NCI-H774 (cell line): ENCODE measurements around the gene NACAD.
A peak's percentile ranks its signal among the peaks of the same experiment; 100 is the strongest.
"Not testable (repeated sequence)": the region's sequence is repeated elsewhere in the genome, so short reads cannot be mapped to it uniquely, and the experiment has no call there.

Experiments
- DNase-seq: peaks from one replicate; lab custom pipeline; 2025; lab: John Stamatoyannopoulos, UW

The NACAD gene

GRCh38 chr7:45053941-45054340 is 34.8 kb downstream of the NACAD start:
- DNase-seq = no peak

DNA sequence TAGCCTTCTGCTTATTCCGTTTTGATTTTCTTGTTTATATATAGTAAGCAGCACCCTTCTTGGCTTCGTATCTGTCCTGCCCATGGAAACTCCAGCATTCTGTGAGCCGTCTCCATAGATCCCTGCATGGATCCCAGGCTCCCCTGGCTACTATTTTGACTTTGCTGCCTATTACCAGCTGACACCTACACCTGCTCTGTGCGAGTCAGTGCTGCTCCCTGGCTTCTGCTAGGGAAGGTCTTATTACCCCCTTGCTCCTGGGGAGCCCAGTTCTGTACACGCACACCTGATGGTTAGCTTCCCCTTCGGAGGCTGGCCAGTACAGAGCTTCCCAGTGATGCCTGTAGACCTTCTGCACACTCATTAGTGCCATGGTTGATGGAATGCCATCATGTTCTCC is 35.4 kb downstream of the NACAD start:
- DNase-seq = no peak

DNA sequence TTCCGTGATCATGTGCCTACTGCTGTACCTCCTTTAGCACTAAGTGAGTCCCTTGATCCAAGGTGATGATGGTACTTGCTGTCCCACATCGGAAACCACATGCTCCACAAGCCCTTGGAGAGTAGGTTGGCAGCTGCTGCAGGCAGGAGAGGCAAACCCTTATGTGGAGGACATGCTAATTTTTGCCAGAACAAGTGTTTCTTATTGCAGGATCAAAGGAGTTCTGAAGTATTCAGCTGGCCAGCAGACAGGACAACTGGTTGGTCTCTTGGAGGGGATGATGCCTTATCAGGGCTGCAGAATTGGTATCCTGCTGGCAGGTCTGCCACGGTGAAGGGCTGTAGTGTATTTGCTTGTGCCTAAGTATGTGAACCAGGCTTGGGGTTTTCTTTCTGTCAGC is 36.8 kb downstream of the NACAD start:
- DNase-seq = no peak

DNA sequence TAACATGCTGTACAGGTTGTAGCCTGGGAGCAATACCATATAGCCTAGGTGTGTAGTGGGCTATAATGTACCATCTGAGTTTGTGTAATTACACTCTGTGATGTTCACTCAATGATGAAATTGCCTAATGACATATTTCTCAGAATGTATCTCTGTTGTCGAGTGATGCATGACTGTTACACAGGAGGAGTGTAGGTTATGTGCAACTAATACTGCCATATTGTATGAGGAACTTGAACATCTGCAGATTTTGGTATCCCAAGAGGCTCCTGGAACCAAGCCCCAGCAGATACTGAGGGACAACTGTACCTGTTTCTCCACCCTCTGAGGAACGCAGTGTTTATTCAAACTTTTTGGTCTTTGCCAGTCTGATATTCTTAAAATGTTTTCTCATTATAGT is 38.6 kb downstream of the NACAD start:
- DNase-seq = no peak

GRCh38 chr7:45048748-45049147 is 40.0 kb downstream of the NACAD start:
- no peak for DNase-seq

- no peak for DNase-seq
These were observed 44.4 kb downstream of the NACAD start for GRCh38 chr7:45044338-45044737.

DNA sequence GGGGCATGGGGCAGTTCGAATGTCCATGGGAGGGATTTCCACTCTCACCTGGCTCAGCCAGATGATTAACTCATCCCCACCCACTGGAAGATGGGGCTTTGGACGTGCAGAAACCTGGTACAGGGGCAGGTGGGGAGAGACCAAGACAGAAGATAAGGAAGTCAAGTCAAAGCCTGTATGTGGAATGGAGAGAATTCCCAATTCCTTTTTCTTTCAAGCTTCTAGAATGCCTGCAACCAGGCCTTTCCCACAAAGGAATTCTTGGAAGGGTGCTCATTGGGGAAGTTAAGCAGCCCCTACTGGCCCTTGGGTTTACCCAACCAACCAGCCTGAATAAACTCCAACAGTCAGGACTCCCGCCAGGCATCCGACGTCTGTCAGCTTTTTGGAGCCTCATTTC is 49.7 kb downstream of the NACAD start:
- no peak for DNase-seq

DNA sequence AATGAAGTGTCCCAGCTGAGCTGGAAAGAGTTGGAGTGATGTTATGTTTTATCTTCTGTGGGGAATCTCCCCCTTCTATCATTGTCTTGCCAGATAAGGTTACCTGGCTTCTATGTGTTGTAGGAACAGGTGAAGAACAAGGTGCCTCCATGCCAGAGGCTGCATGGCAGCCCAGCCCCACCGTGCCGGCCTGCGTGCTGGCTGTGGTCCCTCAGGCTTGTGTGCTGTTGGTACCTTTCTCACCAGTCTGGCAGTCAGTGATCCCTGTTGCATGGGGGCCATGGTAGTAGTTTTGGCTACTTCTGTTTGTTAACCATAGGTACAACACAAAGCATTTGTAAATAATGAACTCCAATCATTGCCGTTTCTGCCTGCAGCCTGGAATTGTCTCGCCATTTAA is 50.9 kb downstream of the NACAD start:
- no peak for DNase-seq

DNA sequence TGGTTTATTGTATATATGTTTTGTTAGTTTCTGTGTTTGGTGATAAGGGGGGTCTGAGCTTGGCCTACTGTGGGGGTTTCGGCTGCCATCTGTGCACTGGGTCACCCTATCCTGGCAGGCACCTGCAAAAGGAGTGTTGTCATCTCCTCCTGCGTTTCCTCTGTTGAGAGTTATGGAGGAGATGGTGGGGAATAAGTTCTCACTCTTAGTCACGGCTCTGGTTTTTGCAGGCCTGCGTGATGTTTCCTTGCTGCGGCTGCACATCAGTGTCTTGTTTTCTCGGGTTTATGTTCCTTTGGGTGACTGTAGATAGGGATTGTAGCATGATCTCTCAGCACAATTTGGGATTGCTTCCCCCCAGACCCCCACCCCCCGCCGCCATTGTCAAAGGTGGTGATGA is 52.0 kb downstream of the NACAD start:
- DNase-seq = no peak

GRCh38 chr7:45036317-45036716 is 52.5 kb downstream of the NACAD start:
- peak; percentile 11 for DNase-seq

GRCh38 chr7:45035893-45036292 is 52.9 kb downstream of the NACAD start:
- DNase-seq = peak; percentile 5

DNA sequence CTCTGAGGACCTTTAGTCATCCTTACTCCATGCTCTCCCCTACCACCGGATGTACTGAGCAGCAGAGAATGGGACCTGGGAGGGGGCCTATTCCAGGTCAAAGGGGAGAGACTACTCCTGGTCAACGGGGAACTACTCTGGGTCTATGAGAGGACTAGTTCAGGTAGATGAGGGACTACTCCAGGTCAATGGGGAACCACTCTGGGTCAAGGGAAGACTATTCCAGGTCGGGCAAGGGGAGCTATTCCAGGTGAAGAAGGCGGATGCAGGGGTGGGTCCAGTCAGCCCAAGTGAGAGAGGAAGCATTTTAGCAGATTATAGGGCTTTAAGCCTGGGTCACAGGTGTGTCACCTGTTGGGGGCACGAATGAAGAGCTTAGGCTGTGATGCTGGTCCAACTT is 53.4 kb downstream of the NACAD start:
- no peak for DNase-seq

GRCh38 chr7:45034710-45035109 is 54.1 kb downstream of the NACAD start:
- DNase-seq = not testable (repeated sequence)

- DNase-seq = no peak
These were observed 54.9 kb downstream of the NACAD start for GRCh38 chr7:45033931-45034290.

GRCh38 chr7:45033261-45033930 is 55.4 kb downstream of the NACAD start:
- no peak for DNase-seq

- DNase-seq = no peak
These were observed 56.3 kb downstream of the NACAD start for GRCh38 chr7:45032421-45032820.

- DNase-seq = peak; percentile 68
These were observed 56.9 kb downstream of the NACAD start for GRCh38 chr7:45031829-45032228.
